GM12878 (cell line): Measurements from ENCODE around the gene CEP63. TPM values are rescaled to one million over a fixed set of nuclear protein-coding genes. Genes with fewer than 3 reads are reported as not detected.

ENCODE experiments used
- ATAC-seq: fragments of 200-7000 bp; cut with Tn5 transposase; 3 replicates; pipeline ENCODE4 v1.9.1; 2020; ENCODE audit warnings: mild to moderate bottlenecking, moderate library complexity
- BruUV-seq: library from RNA; stranded (reverse); fragments of 400-500 nt; replicated peaks from 2 replicates; lab custom pipeline; 2021; lab: Mats Ljungman, UMichigan
- CTCF ChIA-PET: fragments of 300-600 bp; sonication (Branson Sonifier 250); formaldehyde crosslinking; extraction: SDS; loops from one replicate; lab custom pipeline; 2021; ENCODE audit warnings: inconsistent platforms; lab: Yijun Ruan, JAX
- POLR2A ChIA-PET: fragments of 350-600 bp; formaldehyde crosslinking; extraction: SDS; loops from one replicate; lab custom pipeline; 2021; ENCODE audit warnings: inconsistent platforms; lab: Charles Lee
- RAD21 ChIA-PET: fragments of 300-600 bp; sonication (Branson Sonifier 250); formaldehyde crosslinking; loops from one replicate; lab custom pipeline; 2023; ENCODE audit warnings: antibody characterized with exemption; ENCODE audit not compliant: unreplicated experiment; lab: Charles Lee
- SMC1A ChIA-PET: fragments of 300-600 bp; sonication (Branson Sonifier 250); formaldehyde crosslinking; loops from one replicate; lab custom pipeline; 2023; ENCODE audit not compliant: unreplicated experiment, uncharacterized antibody; lab: Charles Lee
- DNase-seq: peaks from one replicate; pipeline ENCODE4 v3.0.0-alpha.2; 2011; ENCODE audit warnings: low read depth, low spot score
- FAIRE-seq: peaks from 3 replicates; lab custom pipeline; 2011; peaks lifted over from hg19 to GRCh38; lab: Jason Lieb, UNC
- H2AFZ ChIP-seq: 2 replicates; pipeline ENCODE4 v1.6.0; 2011; ENCODE audit warnings: low read depth, low read length, control low read depth; ENCODE audit not compliant: control insufficient read depth
- H3K27ac ChIP-seq: 2 replicates; pipeline ENCODE4 v1.5.1; 2011; ENCODE audit warnings: control low read depth; ENCODE audit not compliant: control insufficient read depth, insufficient read depth
- H3K27me3 ChIP-seq, 2 experiments: replicated peaks in 1 of 2; 2 replicates each; pipeline versions ENCODE4 v1.6.0 to v1.6.1; 2011; ENCODE audit warnings: low read length in 1 of 2; ENCODE audit not compliant: control insufficient read depth in 2 of 2, insufficient read depth in 2 of 2
- H3K36me3 ChIP-seq, 2 experiments: 2 replicates each; pipeline ENCODE4 v1.5.1; 2011; ENCODE audit warnings: low read length in 1 of 2; ENCODE audit not compliant: control insufficient read depth in 2 of 2, insufficient read depth in 2 of 2
- H3K4me1 ChIP-seq: 2 replicates; pipeline ENCODE4 v1.6.1; 2011; ENCODE audit warnings: mild to moderate bottlenecking, low read length, moderate library complexity, mixed read lengths; ENCODE audit not compliant: control insufficient read depth, insufficient read depth
- H3K4me2 ChIP-seq: 2 replicates; pipeline ENCODE4 v1.6.0; 2011; ENCODE audit warnings: control low read depth; ENCODE audit not compliant: control insufficient read depth, insufficient read depth
- H3K4me3 ChIP-seq: fragments of 200-600 bp; sonication (generic); 2 replicates; pipeline ENCODE4 v1.5.1; 2016
- H3K79me2 ChIP-seq: 2 replicates; pipeline ENCODE4 v1.6.0; 2011; ENCODE audit warnings: low read length; ENCODE audit not compliant: control insufficient read depth, insufficient read depth
- H3K9ac ChIP-seq: 2 replicates; pipeline ENCODE4 v1.8.0; 2011; ENCODE audit warnings: low read length, control low read depth, mixed read lengths; ENCODE audit not compliant: control insufficient read depth, insufficient read depth
- H3K9me3 ChIP-seq: replicated peaks from 3 replicates; pipeline ENCODE4 v1.5.1; 2011; ENCODE audit warnings: mild to moderate bottlenecking, low read length; ENCODE audit not compliant: control insufficient read depth, insufficient read depth
- H4K20me1 ChIP-seq: 2 replicates; pipeline ENCODE4 v1.6.0; 2011; ENCODE audit not compliant: control insufficient read depth, insufficient read depth
- ATF7 ChIP-seq: fragments of 450-650 bp; IDR thresholded peaks from 2 replicates; pipeline ENCODE4 v1.6.1; 2016; ENCODE audit warnings: low read depth, mild to moderate bottlenecking
- YBX1 ChIP-seq: fragments of 450-650 bp; IDR thresholded peaks from 2 replicates; pipeline ENCODE4 v1.6.1; 2016; ENCODE audit warnings: antibody characterized with exemption
- WGBS: methylation state at CpG from one replicate; pipeline ENCODE4 v1.1.6; 2016; ENCODE audit warnings: low lambda C conversion rate; ENCODE audit not compliant: insufficient replicate concordance, insufficient coverage; ENCODE audit errors: missing lambda C conversion rate; 5-methylcytosine and 5-hydroxymethylcytosine counted together
- in situ Hi-C: fragments of 300-500 bp; cut with MboI; formaldehyde crosslinking; loops from 9 replicates; pipeline ENCODE4 v1.14.3; 2018; ENCODE audit warnings: mixed read lengths
- intact Hi-C: fragments of 100-400 bp; cut with micrococcal nuclease; formaldehyde crosslinking; loops from one replicate; pipeline ENCODE4 v1.14.2; 2022; ENCODE audit not compliant: unreplicated experiment
- polyA plus RNA-seq, 11 experiments: library from polyadenylated mRNA; depleted of rRNA in 4 of 11; unstranded in 6 of 11; stranded (reverse) in 5 of 11; fragments of >200 nt; fragmentation: Nextera tagmentation in 4 of 11; fragmentation: Illumina TruSeq in 1 of 11; extraction: Ambion mirVana in 4 of 11; extraction: Trizol in 1 of 11; gene quantifications; 1 replicate in 1 of 11; 2 replicates in 10 of 11; pipeline versions ENCODE4 v1.2.1 to v1.2.3, GENCODE V29; 2011 to 2016; ENCODE audit warnings: inconsistent platforms in 2 of 11, missing spikeins in 2 of 11, low read depth in 1 of 11
- total RNA-seq, 4 experiments: library from RNA; depleted of rRNA in 3 of 4; stranded (reverse); fragments of >200 nt in 3 of 4; fragmentation: Illumina TruSeq in 1 of 4; extraction: Trizol in 1 of 4; gene quantifications; 2 replicates each; pipeline versions ENCODE4 v1.2.1 to v1.2.3, GENCODE V29; 2013 to 2021
- TF ChIP-seq, protein P1 (sequence below): fragments of 150-350 bp; IDR thresholded peaks from 2 replicates; pipeline ENCODE4 v1.6.1; 2016; ENCODE audit warnings: low read depth, low read length

The CEP63 gene
- total and polyA plus RNA-seq, 10 of the 15 experiments (the other 5 are each of a cell fraction or from before 2014, with no cell fraction given) = 14.0 to 36.9 (median 26.8) TPM

DNA sequence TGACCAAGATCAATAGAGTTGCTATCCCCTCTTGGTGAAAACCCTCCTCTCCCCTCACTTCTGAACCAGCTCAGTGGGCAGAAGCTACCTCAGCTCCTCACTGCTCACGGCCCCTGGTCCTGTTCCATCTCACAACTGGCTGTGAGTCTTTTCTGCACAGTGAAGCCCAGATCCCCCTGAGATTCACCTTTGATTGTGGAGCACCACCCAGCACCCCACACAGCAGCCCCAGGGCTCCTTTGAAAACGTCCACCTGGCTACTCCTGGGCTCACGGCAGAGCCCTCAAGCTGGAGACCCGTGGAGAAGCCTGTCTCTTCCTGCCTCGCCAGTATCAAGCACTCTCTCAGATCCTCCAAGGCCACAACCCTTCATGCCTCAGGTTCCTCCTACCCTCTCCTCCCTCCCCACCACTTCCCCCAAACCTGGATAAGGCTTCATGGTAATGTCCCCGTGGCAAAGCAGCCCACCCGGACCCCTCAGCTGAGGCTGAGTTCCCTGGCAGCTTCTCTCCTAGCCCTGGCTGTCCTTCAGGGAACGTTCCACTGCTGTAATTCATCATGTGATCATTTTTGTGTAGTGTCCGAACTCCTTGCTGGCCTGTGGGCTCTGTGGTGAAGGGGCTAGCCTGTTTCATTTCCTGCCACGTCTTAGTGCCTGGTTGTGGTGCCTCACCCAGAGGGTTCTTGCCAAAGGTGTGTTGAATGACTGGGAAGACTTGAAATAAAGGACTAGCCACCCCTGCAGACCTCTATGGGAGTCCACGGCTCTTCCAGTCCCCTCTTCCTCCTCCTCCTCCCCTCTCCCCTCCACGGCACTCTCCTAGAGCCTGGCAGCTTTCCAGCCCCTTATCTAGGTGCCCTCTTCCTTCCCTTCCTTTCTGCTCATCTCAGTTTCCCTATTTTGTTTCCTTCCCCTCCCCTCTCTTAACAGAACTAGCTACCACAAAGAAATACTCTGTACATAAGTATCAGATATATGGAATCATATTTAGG lies 120.5 kb downstream of the CEP63 start:
- Histone ChIP-seq H2AFZ (no peak overlapping the region), H3K79me2 (no peaks in the 10 kb centered on the region), H3K4me1 (no peaks in the 10 kb centered on the region), H3K4me3 (no peak overlapping the region), H3K27me3 (no peaks in the 10 kb centered on the region; a peak in 1 of 4 replicates), H3K9ac (no peak overlapping the region), H3K36me3 (no peaks in the 10 kb centered on the region), H3K27ac (no peak overlapping the region), H3K9me3 (no peaks in the 10 kb centered on the region), H4K20me1 (no peaks in the 10 kb centered on the region), H3K4me2 (no peak overlapping the region)
- in situ Hi-C loops (loop anchor here (10.0 kb wide), 1 partner anchor 898 kb away; no protein-coding TSS in a partner anchor), intact Hi-C loops (no loop called here)
- BruUV-seq = no TSS peak
- no peak for FAIRE-seq
- ChIA-PET CTCF (interaction anchor here (1.4 kb wide), 1 partner anchor 9 kb away, joined by 3 read pairs; no protein-coding TSS in a partner anchor), RAD21 (no interaction called here), SMC1A (no interaction called here), POLR2A (no interaction called here)
- ATAC-seq = no peak
- TF ChIP-seq, protein P1, sequence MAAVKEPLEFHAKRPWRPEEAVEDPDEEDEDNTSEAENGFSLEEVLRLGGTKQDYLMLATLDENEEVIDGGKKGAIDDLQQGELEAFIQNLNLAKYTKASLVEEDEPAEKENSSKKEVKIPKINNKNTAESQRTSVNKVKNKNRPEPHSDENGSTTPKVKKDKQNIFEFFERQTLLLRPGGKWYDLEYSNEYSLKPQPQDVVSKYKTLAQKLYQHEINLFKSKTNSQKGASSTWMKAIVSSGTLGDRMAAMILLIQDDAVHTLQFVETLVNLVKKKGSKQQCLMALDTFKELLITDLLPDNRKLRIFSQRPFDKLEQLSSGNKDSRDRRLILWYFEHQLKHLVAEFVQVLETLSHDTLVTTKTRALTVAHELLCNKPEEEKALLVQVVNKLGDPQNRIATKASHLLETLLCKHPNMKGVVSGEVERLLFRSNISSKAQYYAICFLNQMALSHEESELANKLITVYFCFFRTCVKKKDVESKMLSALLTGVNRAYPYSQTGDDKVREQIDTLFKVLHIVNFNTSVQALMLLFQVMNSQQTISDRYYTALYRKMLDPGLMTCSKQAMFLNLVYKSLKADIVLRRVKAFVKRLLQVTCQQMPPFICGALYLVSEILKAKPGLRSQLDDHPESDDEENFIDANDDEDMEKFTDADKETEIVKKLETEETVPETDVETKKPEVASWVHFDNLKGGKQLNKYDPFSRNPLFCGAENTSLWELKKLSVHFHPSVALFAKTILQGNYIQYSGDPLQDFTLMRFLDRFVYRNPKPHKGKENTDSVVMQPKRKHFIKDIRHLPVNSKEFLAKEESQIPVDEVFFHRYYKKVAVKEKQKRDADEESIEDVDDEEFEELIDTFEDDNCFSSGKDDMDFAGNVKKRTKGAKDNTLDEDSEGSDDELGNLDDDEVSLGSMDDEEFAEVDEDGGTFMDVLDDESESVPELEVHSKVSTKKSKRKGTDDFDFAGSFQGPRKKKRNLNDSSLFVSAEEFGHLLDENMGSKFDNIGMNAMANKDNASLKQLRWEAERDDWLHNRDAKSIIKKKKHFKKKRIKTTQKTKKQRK = no peak
- no peak for TF ChIP-seq ATF7
- no peak for TF ChIP-seq YBX1
- WGBS = 26% methylated on average over 12 of the region's 12 CpGs
- DNase-seq = no peak
